ENCODE results near the gene EPM2A. TPM values are rescaled to one million over a fixed set of nuclear protein-coding genes. Genes with fewer than 3 reads are reported as not detected.

The EPM2A gene
- total and polyA plus RNA-seq, 2 experiments from 2014 or later: 3.7 to 17.8 TPM

DNA sequence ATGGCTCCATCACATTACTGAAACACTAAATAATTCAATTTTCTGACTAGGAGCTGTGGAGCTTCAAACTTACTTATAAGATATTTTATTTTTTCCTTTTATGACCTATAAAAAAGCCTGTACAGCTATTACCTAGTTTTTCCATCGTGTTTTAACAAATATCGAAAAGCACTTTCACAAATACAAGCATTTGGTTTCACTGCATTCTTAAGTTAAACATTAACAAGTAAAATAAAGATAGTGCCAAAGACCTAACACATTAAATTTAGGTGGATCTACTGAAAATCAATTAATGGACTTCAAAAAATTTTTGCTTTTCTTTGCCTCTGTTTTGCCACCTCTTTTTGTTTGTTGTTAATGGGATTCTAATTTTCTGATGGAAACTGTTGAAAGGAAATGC, 83.3 kb downstream of the EPM2A start:
- H3K27ac Mint-ChIP-seq: no peak overlapping the region
- H3K4me3 ChIP-seq: no peak overlapping the region
- DNase-seq (ENCODE audit: low spot score) (no peak), ATAC-seq (no peak)
- H3K9me3 Mint-ChIP-seq: no peaks in the 10 kb centered on the region
- no peaks in the 10 kb centered on the region for H3K4me1 ChIP-seq (ENCODE audit: insufficient read depth)
- no peaks in the 10 kb centered on the region for H3K79me2 ChIP-seq (replicated peaks; ENCODE audit: insufficient read depth)
- H3K27me3 Mint-ChIP-seq (ENCODE audit: insufficient read depth, low read depth, poor library complexity): peaks cover 2% of the 10 kb centered on the region
- H3F3A ChIP-seq (replicated peaks; ENCODE audit: low read depth): no peaks in the 10 kb centered on the region
- H3K4me2 ChIP-seq: no peak overlapping the region
- no peak overlapping the region for H2AFZ ChIP-seq
- no peaks in the 10 kb centered on the region for H3K9me2 ChIP-seq (ENCODE audit: insufficient read depth)
- TF ChIP-seq, protein P1, sequence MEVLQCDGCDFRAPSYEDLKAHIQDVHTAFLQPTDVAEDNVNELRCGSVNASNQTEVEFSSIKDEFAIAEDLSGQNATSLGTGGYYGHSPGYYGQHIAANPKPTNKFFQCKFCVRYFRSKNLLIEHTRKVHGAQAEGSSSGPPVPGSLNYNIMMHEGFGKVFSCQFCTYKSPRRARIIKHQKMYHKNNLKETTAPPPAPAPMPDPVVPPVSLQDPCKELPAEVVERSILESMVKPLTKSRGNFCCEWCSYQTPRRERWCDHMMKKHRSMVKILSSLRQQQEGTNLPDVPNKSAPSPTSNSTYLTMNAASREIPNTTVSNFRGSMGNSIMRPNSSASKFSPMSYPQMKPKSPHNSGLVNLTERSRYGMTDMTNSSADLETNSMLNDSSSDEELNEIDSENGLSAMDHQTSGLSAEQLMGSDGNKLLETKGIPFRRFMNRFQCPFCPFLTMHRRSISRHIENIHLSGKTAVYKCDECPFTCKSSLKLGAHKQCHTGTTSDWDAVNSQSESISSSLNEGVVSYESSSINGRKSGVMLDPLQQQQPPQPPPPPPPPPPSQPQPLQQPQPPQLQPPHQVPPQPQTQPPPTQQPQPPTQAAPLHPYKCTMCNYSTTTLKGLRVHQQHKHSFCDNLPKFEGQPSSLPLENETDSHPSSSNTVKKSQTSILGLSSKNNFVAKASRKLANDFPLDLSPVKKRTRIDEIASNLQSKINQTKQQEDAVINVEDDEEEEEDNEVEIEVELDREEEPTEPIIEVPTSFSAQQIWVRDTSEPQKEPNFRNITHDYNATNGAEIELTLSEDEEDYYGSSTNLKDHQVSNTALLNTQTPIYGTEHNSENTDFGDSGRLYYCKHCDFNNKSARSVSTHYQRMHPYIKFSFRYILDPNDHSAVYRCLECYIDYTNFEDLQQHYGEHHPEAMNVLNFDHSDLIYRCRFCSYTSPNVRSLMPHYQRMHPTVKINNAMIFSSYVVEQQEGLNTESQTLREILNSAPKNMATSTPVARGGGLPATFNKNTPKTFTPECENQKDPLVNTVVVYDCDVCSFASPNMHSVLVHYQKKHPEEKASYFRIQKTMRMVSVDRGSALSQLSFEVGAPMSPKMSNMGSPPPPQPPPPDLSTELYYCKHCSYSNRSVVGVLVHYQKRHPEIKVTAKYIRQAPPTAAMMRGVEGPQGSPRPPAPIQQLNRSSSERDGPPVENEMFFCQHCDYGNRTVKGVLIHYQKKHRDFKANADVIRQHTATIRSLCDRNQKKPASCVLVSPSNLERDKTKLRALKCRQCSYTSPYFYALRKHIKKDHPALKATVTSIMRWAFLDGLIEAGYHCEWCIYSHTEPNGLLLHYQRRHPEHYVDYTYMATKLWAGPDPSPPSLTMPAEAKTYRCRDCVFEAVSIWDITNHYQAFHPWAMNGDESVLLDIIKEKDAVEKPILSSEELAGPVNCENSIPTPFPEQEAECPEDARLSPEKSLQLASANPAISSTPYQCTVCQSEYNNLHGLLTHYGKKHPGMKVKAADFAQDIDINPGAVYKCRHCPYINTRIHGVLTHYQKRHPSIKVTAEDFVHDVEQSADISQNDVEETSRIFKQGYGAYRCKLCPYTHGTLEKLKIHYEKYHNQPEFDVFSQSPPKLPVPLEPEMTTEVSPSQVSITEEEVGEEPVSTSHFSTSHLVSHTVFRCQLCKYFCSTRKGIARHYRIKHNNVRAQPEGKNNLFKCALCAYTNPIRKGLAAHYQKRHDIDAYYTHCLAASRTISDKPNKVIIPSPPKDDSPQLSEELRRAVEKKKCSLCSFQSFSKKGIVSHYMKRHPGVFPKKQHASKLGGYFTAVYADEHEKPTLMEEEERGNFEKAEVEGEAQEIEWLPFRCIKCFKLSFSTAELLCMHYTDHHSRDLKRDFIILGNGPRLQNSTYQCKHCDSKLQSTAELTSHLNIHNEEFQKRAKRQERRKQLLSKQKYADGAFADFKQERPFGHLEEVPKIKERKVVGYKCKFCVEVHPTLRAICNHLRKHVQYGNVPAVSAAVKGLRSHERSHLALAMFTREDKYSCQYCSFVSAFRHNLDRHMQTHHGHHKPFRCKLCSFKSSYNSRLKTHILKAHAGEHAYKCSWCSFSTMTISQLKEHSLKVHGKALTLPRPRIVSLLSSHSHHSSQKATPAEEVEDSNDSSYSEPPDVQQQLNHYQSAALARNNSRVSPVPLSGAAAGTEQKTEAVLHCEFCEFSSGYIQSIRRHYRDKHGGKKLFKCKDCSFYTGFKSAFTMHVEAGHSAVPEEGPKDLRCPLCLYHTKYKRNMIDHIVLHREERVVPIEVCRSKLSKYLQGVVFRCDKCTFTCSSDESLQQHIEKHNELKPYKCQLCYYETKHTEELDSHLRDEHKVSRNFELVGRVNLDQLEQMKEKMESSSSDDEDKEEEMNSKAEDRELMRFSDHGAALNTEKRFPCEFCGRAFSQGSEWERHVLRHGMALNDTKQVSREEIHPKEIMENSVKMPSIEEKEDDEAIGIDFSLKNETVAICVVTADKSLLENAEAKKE (CRISPR knock-in tag; IDR thresholded peaks at IDR 0.05): no peak
- no peak for TF ChIP-seq ZNF114 (CRISPR knock-in tag; IDR thresholded peaks at IDR 0.05)
- TF ChIP-seq, protein P2, sequence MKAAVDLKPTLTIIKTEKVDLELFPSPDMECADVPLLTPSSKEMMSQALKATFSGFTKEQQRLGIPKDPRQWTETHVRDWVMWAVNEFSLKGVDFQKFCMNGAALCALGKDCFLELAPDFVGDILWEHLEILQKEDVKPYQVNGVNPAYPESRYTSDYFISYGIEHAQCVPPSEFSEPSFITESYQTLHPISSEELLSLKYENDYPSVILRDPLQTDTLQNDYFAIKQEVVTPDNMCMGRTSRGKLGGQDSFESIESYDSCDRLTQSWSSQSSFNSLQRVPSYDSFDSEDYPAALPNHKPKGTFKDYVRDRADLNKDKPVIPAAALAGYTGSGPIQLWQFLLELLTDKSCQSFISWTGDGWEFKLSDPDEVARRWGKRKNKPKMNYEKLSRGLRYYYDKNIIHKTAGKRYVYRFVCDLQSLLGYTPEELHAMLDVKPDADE (IDR thresholded peaks at IDR 0.05): no peak
- TF ChIP-seq STAT1 (IDR thresholded peaks at IDR 0.05; ENCODE audit: unreplicated experiment): no peak
- TF ChIP-seq NANOG (IDR thresholded peaks at IDR 0.05; ENCODE audit: borderline replicate concordance): no peak
- TF ChIP-seq JUNB (IDR thresholded peaks at IDR 0.05; ENCODE audit: unreplicated experiment): no peak
- TF ChIP-seq, protein P3, sequence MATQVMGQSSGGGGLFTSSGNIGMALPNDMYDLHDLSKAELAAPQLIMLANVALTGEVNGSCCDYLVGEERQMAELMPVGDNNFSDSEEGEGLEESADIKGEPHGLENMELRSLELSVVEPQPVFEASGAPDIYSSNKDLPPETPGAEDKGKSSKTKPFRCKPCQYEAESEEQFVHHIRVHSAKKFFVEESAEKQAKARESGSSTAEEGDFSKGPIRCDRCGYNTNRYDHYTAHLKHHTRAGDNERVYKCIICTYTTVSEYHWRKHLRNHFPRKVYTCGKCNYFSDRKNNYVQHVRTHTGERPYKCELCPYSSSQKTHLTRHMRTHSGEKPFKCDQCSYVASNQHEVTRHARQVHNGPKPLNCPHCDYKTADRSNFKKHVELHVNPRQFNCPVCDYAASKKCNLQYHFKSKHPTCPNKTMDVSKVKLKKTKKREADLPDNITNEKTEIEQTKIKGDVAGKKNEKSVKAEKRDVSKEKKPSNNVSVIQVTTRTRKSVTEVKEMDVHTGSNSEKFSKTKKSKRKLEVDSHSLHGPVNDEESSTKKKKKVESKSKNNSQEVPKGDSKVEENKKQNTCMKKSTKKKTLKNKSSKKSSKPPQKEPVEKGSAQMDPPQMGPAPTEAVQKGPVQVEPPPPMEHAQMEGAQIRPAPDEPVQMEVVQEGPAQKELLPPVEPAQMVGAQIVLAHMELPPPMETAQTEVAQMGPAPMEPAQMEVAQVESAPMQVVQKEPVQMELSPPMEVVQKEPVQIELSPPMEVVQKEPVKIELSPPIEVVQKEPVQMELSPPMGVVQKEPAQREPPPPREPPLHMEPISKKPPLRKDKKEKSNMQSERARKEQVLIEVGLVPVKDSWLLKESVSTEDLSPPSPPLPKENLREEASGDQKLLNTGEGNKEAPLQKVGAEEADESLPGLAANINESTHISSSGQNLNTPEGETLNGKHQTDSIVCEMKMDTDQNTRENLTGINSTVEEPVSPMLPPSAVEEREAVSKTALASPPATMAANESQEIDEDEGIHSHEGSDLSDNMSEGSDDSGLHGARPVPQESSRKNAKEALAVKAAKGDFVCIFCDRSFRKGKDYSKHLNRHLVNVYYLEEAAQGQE (IDR thresholded peaks at IDR 0.05; ENCODE audit: unreplicated experiment): no peak
- TF ChIP-seq, protein P4, sequence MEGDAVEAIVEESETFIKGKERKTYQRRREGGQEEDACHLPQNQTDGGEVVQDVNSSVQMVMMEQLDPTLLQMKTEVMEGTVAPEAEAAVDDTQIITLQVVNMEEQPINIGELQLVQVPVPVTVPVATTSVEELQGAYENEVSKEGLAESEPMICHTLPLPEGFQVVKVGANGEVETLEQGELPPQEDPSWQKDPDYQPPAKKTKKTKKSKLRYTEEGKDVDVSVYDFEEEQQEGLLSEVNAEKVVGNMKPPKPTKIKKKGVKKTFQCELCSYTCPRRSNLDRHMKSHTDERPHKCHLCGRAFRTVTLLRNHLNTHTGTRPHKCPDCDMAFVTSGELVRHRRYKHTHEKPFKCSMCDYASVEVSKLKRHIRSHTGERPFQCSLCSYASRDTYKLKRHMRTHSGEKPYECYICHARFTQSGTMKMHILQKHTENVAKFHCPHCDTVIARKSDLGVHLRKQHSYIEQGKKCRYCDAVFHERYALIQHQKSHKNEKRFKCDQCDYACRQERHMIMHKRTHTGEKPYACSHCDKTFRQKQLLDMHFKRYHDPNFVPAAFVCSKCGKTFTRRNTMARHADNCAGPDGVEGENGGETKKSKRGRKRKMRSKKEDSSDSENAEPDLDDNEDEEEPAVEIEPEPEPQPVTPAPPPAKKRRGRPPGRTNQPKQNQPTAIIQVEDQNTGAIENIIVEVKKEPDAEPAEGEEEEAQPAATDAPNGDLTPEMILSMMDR (conservative IDR thresholded peaks at IDR 0.05; ENCODE audit: low read depth in 2 of 2): no peak
- no peak for TF ChIP-seq EZH2phosphoT487 (IDR thresholded peaks at IDR 0.05; ENCODE audit: unreplicated experiment)
- TF ChIP-seq CREB1 (CRISPR knock-in tag; IDR thresholded peaks at IDR 0.05; ENCODE audit: low read depth): no peak
- no peak for TF ChIP-seq ZNF331 (CRISPR knock-in tag; IDR thresholded peaks at IDR 0.05; ENCODE audit: low read depth)
- TF ChIP-seq POLR2AphosphoS5 (IDR thresholded peaks at IDR 0.05; ENCODE audit: low read depth): no peak
- H3K27me3 ChIP-seq (ENCODE audit: insufficient read depth): no peaks in the 10 kb centered on the region
- no peaks in the 10 kb centered on the region for H3K4me1 Mint-ChIP-seq
- no peak overlapping the region for H3K4me3 Mint-ChIP-seq
- H3K36me3 Mint-ChIP-seq (ENCODE audit: low read depth): no peaks in the 10 kb centered on the region
- no peaks in the 10 kb centered on the region for H4K20me1 ChIP-seq (replicated peaks; ENCODE audit: insufficient read depth)
- no peaks in the 10 kb centered on the region for H3K36me3 ChIP-seq (ENCODE audit: insufficient read depth)
- H3K27ac ChIP-seq (ENCODE audit: low read depth): no peak overlapping the region
